ENCODE data around the gene PRSS27.
"Not testable (repeated sequence)": the region's sequence is repeated elsewhere in the genome, so short reads cannot be mapped to it uniquely, and the experiment has no call there.

- TF ChIP-seq CTCF (IDR thresholded peaks at IDR 0.05); TAF1 (IDR thresholded peaks at IDR 0.05; ENCODE audit: borderline replicate concordance, low read depth, low read length); CHD2 (IDR thresholded peaks at IDR 0.05; ENCODE audit: low read length, partially characterized antibody); YY1 (IDR thresholded peaks at IDR 0.05; ENCODE audit: low read depth); EP300 (IDR thresholded peaks at IDR 0.05; ENCODE audit: borderline replicate concordance in 1 of 2, low read depth in 1 of 2, low read length in 1 of 2); SMC3 (IDR thresholded peaks at IDR 0.05; ENCODE audit: low read depth, low read length); POLR2AphosphoS5 (IDR thresholded peaks at IDR 0.05; ENCODE audit: low read depth, low read length); ZBTB33 (IDR thresholded peaks at IDR 0.05; ENCODE audit: borderline replicate concordance, low read depth); JUND (IDR thresholded peaks at IDR 0.05); RAD21 (IDR thresholded peaks at IDR 0.05; ENCODE audit: low read length); SIN3A (IDR thresholded peaks at IDR 0.05; ENCODE audit: borderline replicate concordance, low read depth, low read length); RFX5 (IDR thresholded peaks at IDR 0.05; ENCODE audit: low read length): not testable (repeated sequence)
- TF ChIP-seq, protein P1, sequence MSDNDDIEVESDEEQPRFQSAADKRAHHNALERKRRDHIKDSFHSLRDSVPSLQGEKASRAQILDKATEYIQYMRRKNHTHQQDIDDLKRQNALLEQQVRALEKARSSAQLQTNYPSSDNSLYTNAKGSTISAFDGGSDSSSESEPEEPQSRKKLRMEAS (IDR thresholded peaks at IDR 0.05; ENCODE audit: low read depth): not testable (repeated sequence)
These were observed 40.1 kb downstream of the PRSS27 start for GRCh38 chr16:2679902-2680301.
